ENCODE measurements around the gene CMTM2.
A peak's percentile ranks its signal among the peaks of the same experiment; 100 is the strongest.

The CMTM2 gene, protein sequence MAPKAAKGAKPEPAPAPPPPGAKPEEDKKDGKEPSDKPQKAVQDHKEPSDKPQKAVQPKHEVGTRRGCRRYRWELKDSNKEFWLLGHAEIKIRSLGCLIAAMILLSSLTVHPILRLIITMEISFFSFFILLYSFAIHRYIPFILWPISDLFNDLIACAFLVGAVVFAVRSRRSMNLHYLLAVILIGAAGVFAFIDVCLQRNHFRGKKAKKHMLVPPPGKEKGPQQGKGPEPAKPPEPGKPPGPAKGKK

DNA sequence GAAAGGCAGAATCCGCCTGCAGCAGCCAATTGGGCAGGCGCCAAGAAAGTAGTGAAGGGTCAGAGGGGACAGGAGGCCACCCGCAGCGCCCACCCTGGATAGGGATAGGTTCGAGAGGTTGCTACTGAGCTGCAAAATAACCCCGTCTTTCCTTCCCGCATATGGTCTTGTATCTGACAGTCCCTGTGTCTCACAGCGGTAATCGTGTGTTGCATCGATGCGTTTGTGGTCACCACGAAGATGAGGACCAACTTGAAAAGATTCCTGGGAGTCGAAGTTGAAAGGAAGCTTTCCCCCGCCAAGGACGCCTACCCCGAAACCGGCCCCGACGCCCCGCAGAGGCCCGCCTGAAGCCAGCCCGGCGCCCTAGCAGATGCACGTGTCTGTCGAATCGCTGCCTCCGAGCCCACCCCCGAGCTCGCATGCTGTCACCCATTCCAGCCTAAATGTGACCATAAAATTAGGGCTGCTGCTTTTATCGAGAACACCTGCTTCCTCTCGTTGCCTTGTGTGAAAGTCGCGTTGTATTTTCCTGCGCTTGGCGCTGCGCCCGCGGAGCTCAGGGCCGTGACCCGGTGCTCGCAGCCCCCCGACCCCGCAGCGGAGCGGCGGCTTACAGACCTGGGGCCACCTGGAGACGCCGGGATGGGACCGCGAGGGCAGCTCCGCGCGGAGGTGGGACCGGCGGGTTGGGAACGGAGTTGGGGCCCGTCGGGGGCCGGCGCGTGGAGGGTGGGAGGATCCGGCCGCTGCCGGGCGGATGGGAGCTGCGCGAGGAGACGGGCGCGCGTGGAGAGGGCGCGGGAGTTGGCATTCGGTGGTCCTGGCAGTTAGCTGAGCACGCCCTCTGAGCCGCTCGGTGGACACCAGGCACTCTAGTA lies at the start of gene CMTM2:
TSS of gene CMTM2 (plus strand) at position 813 of the 881 bp plus-strand sequence. CDS start 145 bp downstream, outside the sequence.
- no peak for DNase-seq (ENCODE audit: low read depth)

DNA sequence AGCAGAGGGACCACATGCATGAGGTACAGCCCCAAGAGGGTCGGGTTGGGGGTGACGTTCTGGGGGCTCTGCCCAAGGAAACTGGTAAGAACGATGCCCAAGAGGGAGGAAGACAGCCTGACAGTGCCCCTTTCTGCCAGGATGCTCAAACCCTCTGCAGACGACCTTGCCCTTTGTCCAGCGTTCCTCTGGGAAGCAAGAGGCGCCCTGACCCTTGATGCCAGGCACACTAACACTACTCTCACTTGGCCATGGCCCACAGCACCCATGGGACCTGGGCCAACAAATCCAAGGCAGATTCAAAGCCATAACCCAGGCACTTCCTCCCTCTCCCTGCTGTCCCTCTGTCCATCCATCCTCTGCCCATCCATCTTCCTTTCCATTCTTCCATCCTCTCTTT lies 49.8 kb upstream of the CMTM2 start:
- no peak for DNase-seq (ENCODE audit: low read depth)

DNA sequence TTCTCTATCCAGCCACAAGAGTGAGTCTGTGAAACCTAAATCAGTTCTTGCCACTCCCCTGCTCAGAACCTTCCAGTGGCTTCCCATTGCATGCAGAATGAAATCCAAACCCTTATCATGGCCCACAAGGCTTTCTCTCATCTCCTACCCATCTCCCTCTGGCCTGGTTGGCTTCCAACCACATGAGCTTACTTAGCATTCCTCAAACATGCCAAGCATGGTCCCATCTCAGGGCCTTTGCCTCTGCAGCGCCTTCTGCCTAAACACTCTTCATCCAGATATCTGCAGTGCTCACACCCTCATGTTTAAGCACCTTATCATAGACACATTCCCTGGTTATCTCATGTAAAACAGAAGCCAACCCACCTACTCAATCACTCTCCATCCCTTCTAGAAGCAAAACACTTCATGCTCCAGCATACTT lies 44.9 kb upstream of the CMTM2 start:
- DNase-seq (ENCODE audit: low read depth): no peak

DNA sequence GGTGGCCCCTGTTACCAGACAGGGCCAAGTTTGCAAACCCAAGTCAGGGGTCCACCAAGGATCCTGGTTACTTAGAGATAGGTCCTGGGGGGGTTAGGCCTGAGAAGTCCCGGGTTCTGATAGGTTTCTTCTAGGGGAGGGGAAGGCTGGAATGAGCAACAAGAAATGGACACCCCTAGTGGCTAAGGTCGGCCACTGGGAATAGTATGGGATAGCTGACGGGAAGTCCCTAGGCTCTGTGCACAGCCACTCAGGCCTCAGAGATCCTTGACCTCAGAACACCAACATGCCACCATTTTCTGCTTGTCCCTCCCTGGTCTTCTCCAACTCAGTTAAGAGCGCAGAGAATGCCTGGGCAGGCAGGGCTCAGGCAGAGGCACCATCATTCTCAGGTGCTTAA lies 42.7 kb upstream of the CMTM2 start:
- DNase-seq (ENCODE audit: low read depth): no peak

DNA sequence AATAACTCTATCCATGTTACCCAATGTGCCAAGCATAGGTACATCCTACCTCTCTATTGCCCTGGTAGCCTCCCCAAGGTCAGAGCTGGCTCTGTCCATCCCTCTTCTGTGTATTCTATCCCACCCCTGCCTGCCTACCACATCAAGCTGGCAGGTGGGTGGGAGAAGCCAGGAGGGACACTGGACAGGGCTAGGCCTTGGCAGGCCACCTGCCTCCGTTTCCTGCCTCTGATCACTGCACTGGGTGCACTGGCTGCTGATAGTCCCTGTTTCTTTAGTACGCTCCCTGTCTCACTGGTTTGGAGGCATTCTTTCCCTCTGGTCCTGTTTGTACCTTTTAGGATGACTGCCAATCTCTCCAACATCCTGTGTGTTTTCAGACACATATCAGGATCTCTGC lies 42.0 kb upstream of the CMTM2 start:
- no peak for DNase-seq (ENCODE audit: low read depth)

DNA sequence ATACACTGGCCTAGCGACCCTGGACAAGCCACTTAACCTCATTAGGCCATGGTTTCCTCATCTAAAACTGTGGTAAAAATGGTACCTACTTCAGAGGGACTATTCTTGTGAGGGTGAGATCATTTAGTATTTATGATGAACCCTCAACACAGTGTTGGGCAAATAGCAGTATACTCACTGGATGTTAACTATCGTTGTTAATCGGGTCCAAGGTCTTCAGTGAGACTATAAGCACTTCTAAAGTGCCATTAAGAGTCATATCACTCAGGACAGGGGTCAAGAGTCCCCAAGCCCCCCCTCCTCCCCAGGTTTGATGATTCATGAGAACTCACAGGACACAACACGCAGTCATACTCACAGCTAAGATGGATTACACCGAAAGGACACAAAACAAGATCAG lies 40.4 kb upstream of the CMTM2 start:
- DNase-seq (ENCODE audit: low read depth): no peak

DNA sequence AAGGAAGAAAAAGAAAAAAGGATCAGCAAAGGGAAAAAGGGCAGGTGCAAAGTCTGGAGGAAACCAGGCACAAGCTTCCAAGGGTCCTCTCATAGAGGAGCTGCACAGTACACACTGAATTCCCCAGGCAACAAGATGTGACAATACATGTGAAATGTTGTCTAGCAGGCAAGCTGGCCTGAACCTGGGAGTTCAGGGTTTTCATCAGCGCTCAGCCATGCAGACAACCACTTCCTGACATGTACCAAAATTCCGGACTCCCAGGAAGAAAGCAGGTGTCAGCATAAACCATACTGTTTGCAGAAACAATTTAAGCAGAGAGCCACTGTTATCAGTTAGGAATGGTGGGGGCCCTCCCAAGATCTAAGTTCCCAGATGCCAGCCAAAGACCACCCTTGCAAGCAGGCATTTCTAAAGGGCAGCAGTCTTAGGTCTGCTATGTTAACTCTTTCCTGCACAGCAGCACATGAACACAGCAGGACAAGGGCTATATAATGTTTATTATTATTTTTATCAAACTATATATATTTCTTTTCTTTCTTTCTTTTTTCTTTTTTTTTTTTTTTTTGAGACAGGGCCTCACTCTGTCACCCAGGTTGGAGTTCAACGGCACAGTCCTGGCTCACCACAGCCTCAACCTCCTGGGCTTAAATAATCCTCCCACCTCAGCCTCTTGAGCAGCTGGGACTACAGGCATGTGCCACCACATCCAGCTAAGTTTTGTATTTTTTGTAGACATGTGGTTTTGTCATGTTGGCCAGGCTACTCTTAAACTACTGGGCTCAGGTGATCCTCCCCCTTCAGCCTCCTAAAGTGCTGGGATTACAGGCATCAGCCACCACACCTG lies 39.4 kb upstream of the CMTM2 start:
- no peak for DNase-seq (ENCODE audit: low read depth)

DNA sequence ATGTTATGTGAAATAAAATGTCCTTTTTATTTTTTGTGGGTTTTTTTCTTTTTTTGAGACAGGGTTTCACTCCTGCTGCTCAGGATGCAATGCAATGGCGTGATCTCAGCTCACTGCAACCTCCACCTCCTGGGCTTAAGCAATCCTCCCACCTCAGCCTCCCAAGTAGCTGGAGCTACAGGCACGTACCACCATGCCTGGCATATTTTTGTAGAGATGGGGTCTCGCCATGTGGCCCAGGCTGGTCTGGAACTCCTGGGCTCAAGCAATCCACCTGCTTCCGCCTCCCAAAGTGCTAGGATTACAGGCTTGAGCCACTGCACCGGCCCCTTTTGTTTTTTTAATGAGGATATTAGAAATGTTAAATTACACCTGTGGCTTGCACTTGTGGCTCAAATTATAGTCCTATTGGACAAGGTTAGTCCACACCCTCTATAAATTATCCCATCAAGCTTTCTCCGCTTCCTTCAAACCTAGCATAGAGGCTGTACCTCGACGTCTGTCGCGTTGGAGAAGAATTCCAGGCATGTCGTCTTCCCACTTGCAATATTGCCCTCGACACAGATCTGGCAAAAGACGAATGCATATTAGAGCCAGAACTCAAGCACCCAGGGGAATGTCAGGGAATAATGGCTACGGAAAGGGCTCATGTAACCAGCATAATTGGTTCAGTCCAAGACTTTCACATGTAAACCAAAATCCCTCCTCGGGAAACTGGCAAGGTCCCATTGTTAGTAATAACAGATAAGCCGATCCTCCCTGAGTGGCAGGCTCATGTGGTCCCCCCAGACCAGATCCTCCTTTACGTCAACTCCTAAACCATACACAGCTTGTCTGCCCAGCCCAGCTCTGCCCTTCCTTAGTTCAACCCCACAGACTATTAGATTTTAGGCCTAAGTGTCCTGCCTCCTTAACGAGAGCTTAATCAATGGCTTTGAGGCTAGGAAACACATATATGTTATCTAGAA lies 37.6 kb upstream of the CMTM2 start:
- no peak for DNase-seq (ENCODE audit: low read depth)

DNA sequence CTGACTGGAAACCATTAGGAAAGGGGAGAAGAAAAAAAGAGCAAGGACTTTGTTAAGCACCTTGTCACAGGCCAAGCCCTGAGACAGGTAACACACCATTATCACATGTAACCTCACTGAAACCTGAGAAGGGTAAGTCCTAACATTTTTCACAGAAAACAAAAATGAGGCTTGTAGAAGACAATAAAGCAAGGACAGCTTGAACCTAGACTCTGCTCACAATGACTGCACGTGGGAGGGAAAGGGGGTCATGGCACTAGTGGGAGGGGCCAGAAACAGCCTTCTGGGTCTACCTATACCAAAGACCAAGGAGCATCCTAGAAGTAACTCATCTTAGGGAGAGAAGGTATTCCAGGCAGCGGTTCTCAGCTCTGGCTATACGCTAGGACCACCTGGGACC lies 36.9 kb upstream of the CMTM2 start:
- no peak for DNase-seq (ENCODE audit: low read depth)

DNA sequence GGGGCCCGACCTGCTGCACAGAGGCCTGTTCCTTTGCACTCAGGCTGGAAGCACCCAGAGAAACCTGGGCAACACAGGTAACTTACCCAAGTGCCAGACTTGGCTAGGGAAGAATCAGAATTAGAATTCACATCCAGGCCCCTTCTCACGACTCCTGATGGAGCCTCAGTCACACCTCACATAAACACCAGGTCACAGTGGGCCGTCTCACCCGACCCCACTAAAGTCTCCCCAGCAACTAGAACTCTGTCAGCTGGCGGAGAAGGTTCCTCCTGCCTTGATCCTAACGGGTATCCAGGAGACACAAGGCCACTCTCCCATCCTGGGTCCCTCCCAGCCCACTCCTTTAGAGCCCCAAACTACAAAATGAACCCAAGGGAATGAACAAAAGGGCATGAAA lies 35.7 kb upstream of the CMTM2 start:
- DNase-seq (ENCODE audit: low read depth): no peak

DNA sequence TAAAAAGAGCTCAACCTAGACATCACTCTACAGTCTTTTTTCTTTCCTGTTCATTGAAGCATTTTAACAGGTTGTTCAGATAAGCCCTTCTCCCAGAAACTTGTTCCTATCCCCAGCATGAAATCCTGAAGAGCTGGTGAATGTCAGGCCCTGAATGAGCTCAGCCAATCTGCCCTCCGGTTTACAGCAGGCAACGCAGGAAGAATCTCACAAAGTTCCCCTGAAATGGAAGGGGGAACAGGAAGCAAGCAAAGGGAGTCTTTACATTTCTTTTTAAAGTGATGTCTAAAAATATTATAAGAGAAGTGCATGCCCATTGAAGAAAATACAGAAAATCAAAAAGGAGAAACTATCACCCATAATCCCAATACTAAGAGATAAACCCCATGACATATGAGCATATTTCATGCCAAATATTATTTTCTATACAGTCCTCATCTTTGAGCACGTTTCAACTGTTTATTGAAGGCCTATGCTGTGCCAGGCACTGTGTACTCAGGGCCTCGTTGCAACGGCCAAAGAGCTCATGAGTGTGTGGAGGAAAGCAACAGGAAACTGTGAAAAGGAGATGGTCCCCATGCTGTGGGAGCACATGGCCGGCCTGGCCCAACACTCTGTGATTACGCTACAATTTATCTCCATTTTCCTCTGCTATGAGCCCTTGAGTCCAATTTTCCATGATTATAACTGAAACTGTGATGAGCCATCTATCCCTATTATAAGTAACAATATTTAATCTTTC lies 35.1 kb upstream of the CMTM2 start:
- no peak for DNase-seq (ENCODE audit: low read depth)

DNA sequence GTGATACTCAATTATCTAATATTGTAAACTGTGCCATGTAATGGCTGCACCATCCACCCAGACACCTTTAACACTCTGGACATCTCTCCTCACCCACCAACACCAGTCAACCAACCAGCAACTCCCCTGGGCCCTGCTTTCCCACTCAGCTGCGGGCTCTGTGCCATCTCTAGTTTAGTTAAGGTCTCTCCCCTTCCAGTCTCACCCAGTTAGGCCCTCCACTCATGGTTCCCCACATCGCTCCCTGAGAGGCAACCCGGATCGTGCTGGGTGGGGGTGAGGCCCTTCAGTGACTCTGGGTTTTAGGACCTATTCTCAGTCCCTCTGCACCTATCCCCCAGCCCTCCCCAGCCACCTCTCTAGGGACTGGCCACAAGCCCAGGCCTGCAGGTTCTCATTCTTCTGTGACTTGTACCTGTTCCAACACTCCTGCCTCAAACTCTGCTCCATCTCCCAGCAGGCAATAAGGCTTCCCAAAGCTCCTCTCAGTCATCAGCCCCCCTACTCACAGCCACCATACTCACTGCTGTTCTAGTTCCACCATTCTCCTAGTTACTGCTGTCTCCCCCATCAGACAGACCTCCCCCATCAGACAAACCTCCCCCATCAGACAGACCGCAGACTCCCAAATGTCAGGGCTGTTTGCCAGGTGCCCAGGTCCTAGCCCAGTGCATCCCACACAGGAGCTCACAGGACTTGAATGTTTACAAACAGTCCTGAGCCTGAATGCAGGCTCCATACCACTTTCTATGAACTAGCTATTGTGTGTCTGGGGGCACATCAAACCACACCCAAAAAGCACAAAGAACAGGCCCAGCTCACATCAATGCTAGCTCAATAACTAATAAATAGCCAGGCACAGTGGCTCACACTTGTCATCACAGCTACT lies 31.9 kb upstream of the CMTM2 start:
- no peak for DNase-seq (ENCODE audit: low read depth)

DNA sequence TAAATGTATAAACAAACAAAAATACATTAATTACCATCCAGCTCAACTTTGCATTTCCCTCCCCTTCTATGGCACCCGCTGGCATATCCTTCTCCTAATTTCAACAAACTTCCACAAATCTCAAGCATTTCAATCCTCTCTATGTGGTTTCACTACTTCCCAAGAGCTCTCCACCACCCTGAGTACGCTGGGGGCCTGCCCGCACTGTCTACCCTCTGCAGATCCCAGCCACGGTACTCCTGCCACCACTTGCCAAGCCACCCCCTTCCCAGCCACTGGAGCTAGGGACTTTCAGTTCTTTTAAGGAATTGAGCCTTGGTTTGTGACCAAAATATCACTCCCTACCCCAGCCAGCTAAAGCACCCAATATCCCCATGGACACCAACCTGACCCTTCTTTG lies 31.2 kb upstream of the CMTM2 start:
- no peak for DNase-seq (ENCODE audit: low read depth)

DNA sequence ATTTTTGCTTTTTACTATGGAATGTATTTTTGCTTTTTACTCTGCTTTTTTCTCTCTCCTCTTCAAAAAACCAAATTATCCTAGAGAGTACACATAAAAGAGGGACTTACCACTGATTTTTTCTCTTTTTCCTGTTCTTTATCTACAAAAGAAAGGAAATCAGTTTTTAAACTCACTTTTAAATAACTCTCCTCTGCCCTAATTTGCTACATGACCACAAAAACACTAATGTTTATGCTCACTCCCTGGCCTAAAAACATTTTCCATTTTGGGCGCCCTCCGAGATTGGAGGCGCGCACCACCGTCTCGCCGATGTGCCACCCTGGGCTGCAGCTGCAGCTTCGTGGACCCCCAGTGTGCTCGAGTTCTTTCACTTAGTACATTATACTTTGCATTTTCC lies 30.4 kb upstream of the CMTM2 start:
- no peak for DNase-seq (ENCODE audit: low read depth)

DNA sequence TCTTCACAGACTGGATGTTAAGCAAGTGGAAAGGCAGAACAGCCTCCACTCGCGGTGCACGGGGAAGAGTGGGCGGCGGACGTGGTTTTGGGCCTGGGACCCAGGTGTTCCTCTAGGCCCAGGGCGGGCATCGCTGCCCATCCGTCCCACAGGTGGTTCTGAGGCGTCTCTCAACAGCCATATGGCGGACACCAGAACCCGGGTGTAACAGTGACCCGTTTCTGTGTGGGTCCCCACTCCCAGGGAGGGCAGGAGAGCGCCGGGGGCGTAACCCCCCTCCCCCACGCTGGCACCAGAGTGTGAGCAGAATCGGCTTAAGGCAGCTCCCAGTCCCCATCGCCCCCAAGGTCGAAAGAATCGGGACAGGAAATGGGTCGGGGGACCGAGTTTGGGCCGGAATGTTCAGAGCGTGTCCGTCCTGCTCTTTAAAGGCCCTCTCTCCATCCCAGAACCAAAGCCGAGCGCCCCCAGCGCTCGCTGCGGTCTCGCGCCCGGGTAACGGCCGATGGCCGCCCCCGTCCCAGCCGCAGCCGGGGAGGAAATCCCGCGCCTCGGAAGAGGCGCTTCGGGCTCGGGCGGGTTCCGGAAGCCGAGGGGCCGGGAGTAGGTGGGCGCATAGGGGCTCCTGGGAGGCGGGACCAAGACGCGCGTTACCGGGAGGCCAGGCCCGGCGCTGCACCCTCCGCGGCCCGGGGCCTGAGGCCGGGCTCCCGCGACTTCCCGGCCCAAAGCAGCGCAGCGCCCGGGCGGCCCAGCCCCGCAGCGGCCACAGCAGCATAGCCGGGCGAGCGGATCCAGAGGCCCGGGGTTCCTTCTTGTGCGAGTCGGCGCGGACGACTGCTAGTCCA lies 29.8 kb upstream of the CMTM2 start, which contains the start of gene TK2:
TSS of gene TK2 (minus strand) at position 839 of the 848 bp plus-strand sequence. CDS start at position 778, 61 bp downstream.
- peak; percentile 44 for DNase-seq (ENCODE audit: low read depth)

DNA sequence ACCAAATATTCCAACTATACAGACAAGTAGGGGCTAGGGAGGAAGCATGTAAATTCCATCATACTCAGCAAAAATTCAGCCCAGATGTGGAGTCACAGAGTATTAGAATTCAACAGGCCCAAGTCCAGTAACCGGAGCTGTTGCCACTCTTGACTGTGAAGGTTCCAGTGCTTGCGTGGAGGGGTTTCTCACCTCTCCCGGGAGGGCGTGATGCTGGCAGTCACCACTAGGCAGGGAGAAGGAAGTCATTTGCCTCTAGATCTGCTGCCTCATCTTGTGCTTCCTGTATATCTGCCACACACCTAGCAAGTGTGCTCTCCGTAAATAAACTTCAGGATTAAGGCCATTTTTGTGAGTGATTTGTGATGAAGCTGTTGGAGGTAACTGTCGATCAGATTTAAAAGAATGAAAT lies 27.9 kb upstream of the CMTM2 start:
- peak; percentile 31 for DNase-seq (ENCODE audit: low read depth)

DNA sequence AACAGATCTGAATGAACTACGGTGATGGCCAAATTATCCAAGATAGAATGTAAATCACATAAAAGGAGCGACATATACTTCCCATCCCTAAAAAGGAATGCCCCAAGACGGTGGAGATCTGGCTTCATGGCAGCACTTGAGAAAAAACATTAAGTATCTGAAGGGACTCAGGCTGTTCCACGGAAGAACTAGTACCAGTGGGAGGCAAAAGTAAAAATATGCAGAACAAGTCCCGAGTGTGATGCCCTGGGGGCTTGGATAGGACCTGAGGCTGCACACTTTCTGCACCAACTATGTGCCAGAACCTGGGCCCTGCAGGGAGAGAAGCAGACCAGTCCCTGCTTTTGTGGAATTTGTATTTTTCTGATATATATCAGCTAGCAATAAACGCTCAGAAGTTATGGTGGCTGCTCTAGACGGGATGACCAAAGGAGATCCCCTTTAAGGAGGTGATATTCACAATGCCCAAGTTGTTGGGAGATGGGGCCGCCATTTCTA lies 27.4 kb upstream of the CMTM2 start:
- no peak for DNase-seq (ENCODE audit: low read depth)
